ENCODE data around the gene STX11. TPM values are rescaled to one million over a fixed set of nuclear protein-coding genes. Genes with fewer than 3 reads are reported as not detected.

STX11 gene
- polyA plus RNA-seq, 1 donor (not counting 4 experiments of a cell fraction or from before 2014, with no cell fraction given), result 0.28 TPM

DNA sequence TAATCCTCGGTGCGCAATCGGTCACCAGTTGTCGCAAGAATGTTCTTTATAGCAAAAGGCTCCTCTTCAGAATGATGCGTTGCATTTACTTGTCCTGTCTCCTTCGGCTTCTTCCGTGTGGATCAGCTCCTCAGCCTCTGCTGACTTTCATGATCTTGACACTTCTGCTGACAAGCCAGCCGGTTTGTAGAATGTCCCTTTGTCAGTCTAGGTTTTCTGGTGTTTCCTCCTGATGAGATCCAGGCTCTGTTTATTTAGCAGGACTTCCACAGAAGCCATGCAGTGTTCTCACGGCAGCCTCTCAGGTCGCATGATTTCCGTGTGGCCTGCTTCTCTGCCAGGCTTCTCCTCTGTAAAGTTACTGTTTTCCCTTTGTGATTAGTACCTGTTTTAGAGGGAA lies 66.9 kb downstream of the STX11 start:
- no peak for TF ChIP-seq EZH2 (IDR thresholded peaks at IDR 0.05; ENCODE audit: low read length)
- Histone ChIP-seq H2AFZ (ENCODE audit: control insufficient read depth, low read length) (no peak overlapping the region), H3K79me2 (ENCODE audit: control insufficient read depth, insufficient read depth, low read length) (no peaks in the 10 kb centered on the region), H3K4me3 (ENCODE audit: control insufficient read depth in 2 of 3, extremely low read depth in 1 of 3, insufficient read depth in 2 of 3, low read depth in 1 of 3, low read length in 3 of 3) (no peak overlapping the region), H3K9me1 (ENCODE audit: control insufficient read depth, extremely low read depth, insufficient read depth, low read length) (no peaks in the 10 kb centered on the region), H3K9me3 (ENCODE audit: control insufficient read depth, low read depth, low read length) (no peaks in the 10 kb centered on the region), H4K20me1 (ENCODE audit: control insufficient read depth, extremely low read depth, insufficient read depth, low read length) (no peaks in the 10 kb centered on the region), H3K27ac (ENCODE audit: control insufficient read depth, insufficient read depth, low read length) (no peak overlapping the region), H3K9ac (ENCODE audit: control insufficient read depth, extremely low read depth, insufficient read depth, low read length) (no peak overlapping the region), H3K27me3 (ENCODE audit: control insufficient read depth, extremely low read depth, insufficient read depth, low read length) (no peaks in the 10 kb centered on the region), H3K36me3 (ENCODE audit: control insufficient read depth in 2 of 2, extremely low read depth in 1 of 2, insufficient read depth in 2 of 2, low read length in 2 of 2) (no peaks in the 10 kb centered on the region), H3K4me1 (ENCODE audit: control insufficient read depth, extremely low read depth, insufficient read depth, low read length) (peaks cover 8% of the 10 kb centered on the region), H3K4me2 (ENCODE audit: control insufficient read depth, extremely low read depth, insufficient read depth, low read depth, low read length) (no peak overlapping the region)
- dilution Hi-C loops (cut with MboI; ENCODE audit: extremely low pct_ligation_motif_present, low sequenced_read_pairs), result no loop called here
- DNase-seq (ENCODE audit: low read depth, low spot score) (no peak), FAIRE-seq (no peak)

DNA sequence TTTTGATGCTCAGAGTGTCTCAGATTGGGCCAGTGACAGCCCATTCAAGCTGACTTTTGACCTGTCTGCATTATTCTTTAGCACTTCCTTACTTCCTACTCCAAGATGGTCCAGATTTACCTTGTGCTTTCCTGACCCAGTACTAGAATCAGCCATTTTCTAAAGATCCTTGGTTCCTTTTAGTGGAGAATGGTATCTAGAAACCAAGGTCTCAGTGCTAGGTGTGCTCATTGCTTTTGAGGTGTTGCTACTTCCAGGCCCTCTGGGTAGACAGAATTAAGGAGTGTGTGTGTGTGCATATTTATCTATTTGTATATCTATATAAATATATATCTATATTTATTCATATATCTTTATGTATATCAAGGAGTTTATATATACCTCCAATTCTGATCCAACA lies 67.5 kb downstream of the STX11 start:
- Histone ChIP-seq H3K4me2 (ENCODE audit: control insufficient read depth, extremely low read depth, insufficient read depth, low read depth, low read length) (no peak overlapping the region), H3K27me3 (ENCODE audit: control insufficient read depth, extremely low read depth, insufficient read depth, low read length) (no peaks in the 10 kb centered on the region), H3K27ac (ENCODE audit: control insufficient read depth, insufficient read depth, low read length) (no peak overlapping the region), H3K4me3 (ENCODE audit: control insufficient read depth in 2 of 3, extremely low read depth in 1 of 3, insufficient read depth in 2 of 3, low read depth in 1 of 3, low read length in 3 of 3) (no peak overlapping the region), H3K36me3 (ENCODE audit: control insufficient read depth in 2 of 2, extremely low read depth in 1 of 2, insufficient read depth in 2 of 2, low read length in 2 of 2) (no peaks in the 10 kb centered on the region), H3K9ac (ENCODE audit: control insufficient read depth, extremely low read depth, insufficient read depth, low read length) (no peak overlapping the region), H4K20me1 (ENCODE audit: control insufficient read depth, extremely low read depth, insufficient read depth, low read length) (no peaks in the 10 kb centered on the region), H3K4me1 (ENCODE audit: control insufficient read depth, extremely low read depth, insufficient read depth, low read length) (peaks cover 8% of the 10 kb centered on the region), H3K79me2 (ENCODE audit: control insufficient read depth, insufficient read depth, low read length) (no peaks in the 10 kb centered on the region), H3K9me1 (ENCODE audit: control insufficient read depth, extremely low read depth, insufficient read depth, low read length) (no peaks in the 10 kb centered on the region), H2AFZ (ENCODE audit: control insufficient read depth, low read length) (no peak overlapping the region), H3K9me3 (ENCODE audit: control insufficient read depth, low read depth, low read length) (no peaks in the 10 kb centered on the region)
- dilution Hi-C loops (cut with MboI; ENCODE audit: extremely low pct_ligation_motif_present, low sequenced_read_pairs), result no loop called here
- TF ChIP-seq CTCF (optimal IDR thresholded peaks at IDR 0.05 in 1 of 3, IDR thresholded peaks at IDR 0.05 in 1 of 3, conservative IDR thresholded peaks at IDR 0.05 in 1 of 3; ENCODE audit: extremely low read depth in 1 of 3, insufficient read depth in 2 of 3, low read length in 3 of 3) (no peak), EZH2 (IDR thresholded peaks at IDR 0.05; ENCODE audit: low read length) (no peak)
- DNase-seq (ENCODE audit: low read depth, low spot score) (no peak), FAIRE-seq (no peak)

GRCh38 chr6:144219056-144219685 lies 68.9 kb downstream of the STX11 start:
- H4K20me1 ChIP-seq (ENCODE audit: control insufficient read depth, extremely low read depth, insufficient read depth, low read length), result no peaks in the 10 kb centered on the region
- H3K27me3 ChIP-seq (ENCODE audit: control insufficient read depth, extremely low read depth, insufficient read depth, low read length), result no peaks in the 10 kb centered on the region
- no peaks in the 10 kb centered on the region for H3K36me3 ChIP-seq (ENCODE audit: control insufficient read depth in 2 of 2, extremely low read depth in 1 of 2, insufficient read depth in 2 of 2, low read length in 2 of 2)
- H3K4me2 ChIP-seq (ENCODE audit: control insufficient read depth, extremely low read depth, insufficient read depth, low read depth, low read length), result no peak overlapping the region
- no peak overlapping the region for H3K9ac ChIP-seq (ENCODE audit: control insufficient read depth, extremely low read depth, insufficient read depth, low read length)
- H3K4me1 ChIP-seq (ENCODE audit: control insufficient read depth, extremely low read depth, insufficient read depth, low read length), result peaks cover 8% of the 10 kb centered on the region
- peak in 2 of 3 experiments; percentile 44 to 56 for TF ChIP-seq CTCF (optimal IDR thresholded peaks at IDR 0.05 in 1 of 3, IDR thresholded peaks at IDR 0.05 in 1 of 3, conservative IDR thresholded peaks at IDR 0.05 in 1 of 3; ENCODE audit: extremely low read depth in 1 of 3, insufficient read depth in 2 of 3, low read length in 3 of 3)
- TF ChIP-seq EZH2 (IDR thresholded peaks at IDR 0.05; ENCODE audit: low read length), result no peak
- no peak overlapping the region for H3K27ac ChIP-seq (ENCODE audit: control insufficient read depth, insufficient read depth, low read length)
- H3K4me3 ChIP-seq (ENCODE audit: control insufficient read depth in 2 of 3, extremely low read depth in 1 of 3, insufficient read depth in 2 of 3, low read depth in 1 of 3, low read length in 3 of 3), result no peak overlapping the region
- DNase-seq (ENCODE audit: low read depth, low spot score), result no peak
- no peaks in the 10 kb centered on the region for H3K9me1 ChIP-seq (ENCODE audit: control insufficient read depth, extremely low read depth, insufficient read depth, low read length)
- dilution Hi-C loops (cut with MboI; ENCODE audit: extremely low pct_ligation_motif_present, low sequenced_read_pairs), result no loop called here
- FAIRE-seq, result no peak
- no peaks in the 10 kb centered on the region for H3K9me3 ChIP-seq (ENCODE audit: control insufficient read depth, low read depth, low read length)
- H3K79me2 ChIP-seq (ENCODE audit: control insufficient read depth, insufficient read depth, low read length), result no peaks in the 10 kb centered on the region
- H2AFZ ChIP-seq (ENCODE audit: control insufficient read depth, low read length), result no peak overlapping the region

Data from keratinocyte (primary cell).